ENCODE results near the gene HELZ.
"Not testable (repeated sequence)": the region's sequence is repeated elsewhere in the genome, so short reads cannot be mapped to it uniquely, and the experiment has no call there.

The HELZ gene

DNA sequence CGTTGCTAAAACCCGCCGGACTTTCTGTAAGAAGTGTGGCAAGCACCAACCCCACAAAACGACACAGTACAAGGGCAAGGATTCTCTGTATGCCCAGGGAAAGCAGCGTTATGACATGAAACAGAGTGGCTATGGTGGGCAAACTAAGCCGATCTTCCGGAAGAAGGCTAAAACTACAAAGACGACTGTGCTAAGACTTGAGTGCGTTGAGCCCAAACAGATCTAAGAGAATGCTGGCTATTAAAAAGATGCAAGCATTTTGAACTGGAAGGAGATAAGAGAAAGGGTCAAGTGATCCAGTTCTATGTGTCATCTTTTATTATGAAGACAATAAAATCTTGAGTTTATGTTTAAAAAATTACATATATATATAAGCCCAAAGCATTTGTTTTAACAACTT is 20.3 kb downstream of the HELZ start:
- no peak for DNase-seq

DNA sequence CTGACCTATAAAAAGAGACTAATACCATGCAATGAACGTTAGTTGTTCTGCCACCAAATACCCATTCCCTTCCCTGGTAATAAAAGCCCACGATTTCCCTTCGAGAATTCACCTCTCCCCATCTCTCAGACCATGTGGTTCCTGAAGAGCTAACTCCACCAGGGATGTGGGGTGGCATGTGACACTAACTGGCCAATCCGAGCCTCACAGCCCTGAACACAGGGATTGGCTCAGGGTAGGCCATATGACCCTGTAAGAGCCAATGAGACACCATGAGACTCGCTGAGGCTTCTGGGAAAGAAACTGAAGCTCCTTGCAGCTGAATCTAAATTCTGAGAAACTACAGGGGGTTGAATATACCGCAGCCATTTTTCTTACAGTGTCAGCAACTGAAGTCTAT is 21.1 kb downstream of the HELZ start:
- no peak for DNase-seq

DNA sequence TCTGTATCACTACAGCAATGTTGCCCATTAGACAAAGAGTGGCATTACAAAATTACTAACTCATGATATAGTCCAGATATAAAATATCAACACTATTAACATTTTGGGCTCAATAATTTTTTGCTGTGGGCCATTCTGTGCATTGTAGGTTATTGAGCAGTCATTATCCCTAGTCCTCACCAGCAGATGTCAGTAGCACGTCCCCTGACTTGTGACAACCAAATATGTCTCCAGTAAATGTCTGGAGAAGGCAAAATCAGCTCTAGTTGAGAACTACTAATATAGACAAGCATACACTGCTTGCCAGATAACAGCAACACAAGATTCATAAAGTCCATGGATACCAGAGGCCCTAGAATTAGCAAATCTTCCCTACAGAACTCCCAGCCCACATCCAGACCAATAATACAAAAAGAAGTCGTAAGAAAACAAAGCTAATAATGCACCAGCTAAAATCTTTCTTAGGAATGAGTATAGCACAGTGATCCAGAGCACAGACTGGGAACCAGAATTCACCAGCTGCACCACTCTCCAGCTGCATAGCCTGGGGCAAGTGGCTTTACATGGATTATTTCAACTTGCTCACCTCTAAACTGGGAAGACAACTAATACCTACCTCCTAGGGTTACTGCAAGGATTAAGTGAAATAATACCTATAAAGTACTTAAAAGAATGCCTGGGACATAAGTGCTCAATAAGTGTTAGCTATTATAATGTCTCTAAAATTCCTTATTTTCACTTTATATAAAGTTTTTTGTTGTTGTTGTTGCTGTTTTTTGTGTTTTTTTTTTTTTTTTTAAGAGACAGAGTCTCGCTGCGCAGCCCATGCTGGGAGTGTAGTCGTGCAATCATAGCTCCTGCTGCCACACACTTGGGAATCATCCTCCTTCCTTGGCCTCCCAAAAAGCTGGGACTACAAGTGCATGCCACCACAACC is 23.7 kb downstream of the HELZ start:
- no peak for DNase-seq

DNA sequence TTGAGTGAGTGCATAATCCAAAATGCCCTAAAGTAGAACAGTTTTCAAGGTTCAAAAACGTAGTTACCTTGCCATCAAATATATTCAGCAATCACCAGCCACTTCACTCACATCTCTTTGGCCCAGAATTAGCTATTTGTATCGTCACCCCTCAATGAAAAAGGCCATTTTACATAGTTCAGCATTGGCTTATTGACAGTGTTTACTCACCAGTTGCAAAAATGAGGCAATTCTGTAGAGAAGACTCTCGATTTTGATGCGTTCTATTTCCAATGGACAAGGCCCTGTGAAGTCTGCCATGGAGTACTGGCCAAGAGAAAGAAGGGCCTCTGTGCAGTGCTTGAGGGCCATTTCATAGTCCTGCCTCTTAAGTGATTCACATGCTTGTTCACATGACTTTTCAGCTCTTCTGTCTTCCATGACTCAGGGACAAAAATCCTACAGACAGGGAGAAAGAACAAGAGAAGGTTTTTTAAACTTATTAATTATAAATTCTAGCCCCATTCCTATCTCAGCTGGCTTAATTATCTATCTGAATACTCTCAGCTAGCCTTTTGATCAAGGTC is 26.5 kb downstream of the HELZ start:
- no peak for DNase-seq

DNA sequence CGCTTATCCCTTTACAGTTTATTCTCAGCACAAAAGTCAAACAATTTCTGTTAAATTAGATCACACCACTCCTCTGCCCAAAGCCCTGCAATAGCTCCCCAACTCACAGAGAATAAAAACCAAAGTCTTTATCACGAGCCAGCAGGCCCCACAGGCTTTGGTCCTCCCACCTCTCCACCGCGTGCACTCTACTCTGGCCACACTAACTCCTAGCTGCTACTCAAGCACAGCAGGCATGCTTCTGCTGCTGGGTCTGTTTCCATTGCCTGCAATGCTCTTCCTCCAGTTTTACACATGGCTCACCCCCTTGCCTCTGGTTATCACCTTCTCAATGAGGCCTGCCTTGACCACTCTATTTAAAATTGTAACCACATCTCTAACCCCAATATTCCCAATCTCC is 27.6 kb downstream of the HELZ start:
- no peak for DNase-seq

DNA sequence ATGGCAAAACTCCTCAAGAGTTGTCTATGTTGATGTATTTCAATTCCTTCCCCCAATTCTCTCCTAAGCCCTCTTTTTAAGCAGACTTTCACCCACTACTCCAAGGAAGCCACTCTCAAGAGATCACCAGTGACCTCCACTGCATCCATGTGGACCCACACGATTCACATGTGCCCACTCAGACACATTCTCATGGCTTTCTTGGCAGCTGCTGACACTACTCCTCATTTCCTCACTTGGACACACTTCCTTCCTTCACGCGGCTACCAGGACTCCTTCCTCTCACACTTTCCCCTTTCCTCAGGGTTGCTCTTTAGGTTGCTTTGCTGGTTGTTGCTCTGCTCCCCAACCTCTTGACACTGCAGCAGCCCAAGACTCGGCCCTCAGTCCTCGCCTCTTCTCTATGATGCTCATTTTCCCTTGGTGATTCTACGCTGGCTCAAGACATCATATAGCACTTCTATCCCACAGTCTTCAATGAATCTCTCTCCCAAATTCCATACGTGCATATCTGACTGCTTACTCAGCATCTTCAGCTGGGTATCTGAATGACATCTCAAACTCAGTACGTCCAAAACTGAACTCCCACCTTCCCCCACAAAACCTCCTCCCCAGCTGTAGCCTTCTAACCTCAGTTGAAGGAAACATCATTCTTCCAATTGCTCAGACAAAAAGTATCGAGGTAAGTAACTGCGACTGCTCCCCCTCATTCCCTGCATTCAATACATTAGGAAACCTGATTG is 28.2 kb downstream of the HELZ start:
- no peak for DNase-seq

GRCh38 chr17:67215991-67216421 is 29.0 kb downstream of the HELZ start:
- DNase-seq, result no peak

GRCh38 chr17:67212714-67213417 is 32.1 kb downstream of the HELZ start:
- no peak for DNase-seq

DNA sequence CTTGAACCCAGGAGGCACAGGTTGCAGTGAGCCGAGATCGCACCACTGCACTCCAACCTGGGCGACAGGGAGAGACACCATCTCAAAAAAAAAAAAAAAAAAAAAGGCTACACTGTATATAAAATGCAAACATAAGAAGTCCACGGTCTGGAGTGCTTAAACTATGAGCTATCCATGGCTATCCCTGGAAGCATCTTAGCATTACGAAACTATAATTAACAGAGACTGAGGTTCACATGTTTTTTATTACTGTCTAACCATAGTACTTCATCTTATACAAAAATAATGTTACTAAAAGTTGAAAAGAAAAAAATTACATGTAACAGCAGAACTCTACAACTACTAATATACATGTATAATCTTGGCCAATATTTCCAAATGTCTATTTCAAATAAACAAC is 32.8 kb downstream of the HELZ start:
- no peak for DNase-seq

DNA sequence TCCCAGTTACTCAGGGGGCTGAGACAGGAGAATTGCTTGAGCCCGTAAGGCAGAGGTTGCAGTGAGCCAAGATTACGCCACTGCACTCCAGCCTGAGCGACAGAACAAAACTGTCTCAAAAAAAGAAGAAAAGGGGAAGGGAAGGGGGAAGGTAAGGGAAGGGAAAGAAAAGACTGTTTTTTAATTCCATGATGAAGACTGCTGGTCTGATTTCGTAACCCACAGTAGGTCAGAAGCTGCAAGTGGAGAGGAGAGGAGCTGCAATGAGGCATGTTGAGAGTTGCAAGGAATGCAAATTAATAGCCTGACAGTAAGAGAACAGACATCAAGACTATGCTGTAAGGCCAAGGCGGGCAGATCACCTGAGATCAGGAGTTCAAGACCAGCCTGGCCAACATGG is 33.3 kb downstream of the HELZ start:
- no peak for DNase-seq

DNA sequence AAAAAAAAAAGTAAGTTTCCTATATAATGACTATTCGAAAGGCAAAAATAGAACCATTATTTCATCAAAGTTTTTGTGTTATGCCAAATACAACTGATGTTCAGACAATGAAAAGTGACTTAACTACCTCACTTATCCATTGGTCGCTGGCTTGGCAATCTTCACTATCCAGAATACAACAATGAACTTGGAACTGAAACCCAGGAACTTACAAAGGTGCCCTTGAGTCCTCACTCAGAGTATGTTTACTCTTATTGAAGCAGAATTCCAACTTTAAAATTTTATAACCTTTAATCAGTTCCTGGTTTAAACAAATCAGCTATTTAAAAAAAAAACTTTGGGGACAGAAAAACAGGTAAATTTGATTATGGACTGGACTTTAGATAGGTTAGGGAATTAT is 34.1 kb downstream of the HELZ start:
- DNase-seq, result no peak

GRCh38 chr17:67208232-67208631 is 36.8 kb downstream of the HELZ start:
- DNase-seq, result no peak

DNA sequence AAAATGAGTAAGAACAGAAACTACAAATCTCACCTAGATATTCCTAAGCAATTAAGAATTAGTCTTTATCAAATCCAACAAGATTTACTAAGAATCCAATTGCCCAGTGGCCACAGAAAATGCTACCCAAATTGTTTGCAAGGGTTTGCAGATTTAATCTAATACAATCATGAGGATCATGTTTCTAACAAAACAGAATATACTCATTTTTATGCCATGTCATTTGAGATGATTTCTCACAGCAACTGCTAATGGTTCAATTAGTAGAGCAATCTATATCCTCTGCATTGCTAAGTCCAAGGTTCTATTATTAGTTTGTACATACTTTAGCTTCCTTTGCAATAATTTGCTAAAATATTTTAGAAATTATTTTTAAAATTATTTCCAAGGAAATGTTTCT is 41.2 kb downstream of the HELZ start:
- DNase-seq, result no peak

GRCh38 chr17:67202503-67202902 is 42.5 kb downstream of the HELZ start:
- DNase-seq, result no peak

GRCh38 chr17:67200727-67201301 is 44.2 kb downstream of the HELZ start:
- no peak for DNase-seq

- DNase-seq, result no peak
These were observed 46.9 kb downstream of the HELZ start for GRCh38 chr17:67198131-67198530.

- DNase-seq, result not testable (repeated sequence)
These were observed 48.0 kb downstream of the HELZ start for GRCh38 chr17:67197023-67197422.

GRCh38 chr17:67196422-67196821 is 48.6 kb downstream of the HELZ start:
- no peak for DNase-seq

DNA sequence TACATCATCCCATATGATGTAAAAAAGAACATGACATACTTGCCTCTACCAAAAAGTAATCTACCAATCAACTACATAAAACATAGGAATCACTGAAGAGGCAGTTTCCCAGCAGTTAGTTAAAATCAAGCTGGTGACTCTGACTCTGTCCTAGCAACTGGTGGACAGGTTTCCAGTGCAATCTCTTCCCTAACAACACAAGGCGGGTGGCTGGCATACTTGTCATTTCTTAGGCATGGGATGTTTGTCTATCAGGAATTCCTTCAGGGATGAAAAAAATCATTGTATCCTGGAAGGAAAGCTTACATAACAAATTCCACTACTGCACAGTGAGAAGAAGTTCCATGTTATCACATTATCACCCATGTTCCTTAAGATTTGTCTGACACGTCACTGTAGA is 50.9 kb downstream of the HELZ start:
- no peak for DNase-seq

- no peak for DNase-seq
These were observed 57.1 kb downstream of the HELZ start for GRCh38 chr17:67187927-67188326.

- DNase-seq, result no peak
These were observed 58.2 kb downstream of the HELZ start for GRCh38 chr17:67186782-67187181.

DNA sequence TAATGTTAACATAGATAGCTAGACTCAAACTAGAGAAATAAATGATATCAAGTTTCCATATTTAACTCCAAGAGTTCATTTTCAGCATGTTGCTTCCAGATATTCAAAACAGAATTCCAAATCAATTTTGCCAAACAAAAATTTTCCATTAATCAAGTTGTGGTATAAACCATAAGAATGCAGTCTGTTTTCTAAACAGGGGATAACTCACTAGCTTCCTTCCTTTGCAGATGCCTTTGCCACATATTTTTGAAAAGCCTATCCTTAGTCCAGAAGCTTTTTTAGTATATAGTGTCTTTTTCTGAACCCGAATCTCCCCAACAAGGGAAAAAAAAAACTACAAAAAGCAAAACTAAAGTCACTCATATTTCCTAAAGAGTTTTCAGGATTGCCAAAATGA is 61.5 kb downstream of the HELZ start:
- DNase-seq, result no peak

GRCh38 chr17:67181825-67182224 is 63.2 kb downstream of the HELZ start:
- DNase-seq, result no peak

Data from NCI-H187 treated with DMSO at 0.1 percent for 48 hours (cell line).